HG03432 (cell line): ENCODE measurements around the gene SKIC2.
"Not testable (repeated sequence)": the region's sequence is repeated elsewhere in the genome, so short reads cannot be mapped to it uniquely, and the experiment has no call there.

ENCODE experiments used
- ATAC-seq: cut with Tn5 transposase; IDR thresholded peaks from one replicate; pipeline ENCODE4 v1.9.1; 2021; ENCODE audit warnings: mild to moderate bottlenecking, moderate library complexity; ENCODE audit not compliant: unreplicated experiment

SKIC2 gene

GRCh38 chr6:31958741-31959739 lies at the start of gene SKIC2, which contains the start of gene NELFE:
Gene SKIC2, plus strand, starts transcription at chr6:31959175. Its CDS starts 18 bp downstream, at chr6:31959193.
Gene NELFE, minus strand, starts transcription at chr6:31958971. Its CDS starts 525 bp downstream, at chr6:31958446.
- ATAC-seq: peak; percentile 96

GRCh38 chr6:31909298-31909697 lies 49.7 kb upstream of the SKIC2 start:
- ATAC-seq: not testable (repeated sequence)

GRCh38 chr6:31911826-31912585 lies 47.0 kb upstream of the SKIC2 start:
- no peak for ATAC-seq

GRCh38 chr6:31915351-31915750 lies 43.6 kb upstream of the SKIC2 start:
- ATAC-seq: no peak

- no peak for ATAC-seq
Observed at GRCh38 chr6:31915756-31916155, 43.2 kb upstream of the SKIC2 start.

GRCh38 chr6:31918069-31918720 lies 40.8 kb upstream of the SKIC2 start:
- no peak for ATAC-seq

GRCh38 chr6:31919624-31920303 lies 39.2 kb upstream of the SKIC2 start:
- no peak for ATAC-seq

GRCh38 chr6:31920811-31921210 lies 38.2 kb upstream of the SKIC2 start:
- no peak for ATAC-seq

GRCh38 chr6:31922942-31923341 lies 36.0 kb upstream of the SKIC2 start:
- no peak for ATAC-seq

GRCh38 chr6:31927242-31927862 lies 31.6 kb upstream of the SKIC2 start, which contains the start of gene C2:
Gene C2, plus strand, starts transcription at chr6:31927717. Its CDS starts 36 bp downstream, at chr6:31927753.
- no peak for ATAC-seq

- ATAC-seq: no peak
Observed at GRCh38 chr6:31927863-31928671, 30.9 kb upstream of the SKIC2 start.

GRCh38 chr6:31928672-31928939 lies 30.4 kb upstream of the SKIC2 start:
- ATAC-seq: no peak

GRCh38 chr6:31930962-31931361 lies 28.0 kb upstream of the SKIC2 start:
- ATAC-seq: no peak

GRCh38 chr6:31932137-31932536 lies 26.8 kb upstream of the SKIC2 start:
- ATAC-seq: not testable (repeated sequence)

GRCh38 chr6:31933537-31933936 lies 25.4 kb upstream of the SKIC2 start:
- ATAC-seq: no peak

- ATAC-seq: no peak
Observed at GRCh38 chr6:31935021-31935420, 24.0 kb upstream of the SKIC2 start.

- no peak for ATAC-seq
Observed at GRCh38 chr6:31935823-31936222, 23.2 kb upstream of the SKIC2 start.

- no peak for ATAC-seq
Observed at GRCh38 chr6:31940256-31940664, 18.7 kb upstream of the SKIC2 start.

- ATAC-seq: no peak
Observed at GRCh38 chr6:31943742-31944141, 15.2 kb upstream of the SKIC2 start.
